Tibial nerve (tissue), 4 donors: ENCODE measurements around the gene TTC7B. TPM values are rescaled to one million over a fixed set of nuclear protein-coding genes. Genes with fewer than 3 reads are reported as not detected.

Source experiments
- DNase-seq, 2 donors: peaks; one replicate each; pipeline ENCODE4 v3.0.0-alpha.2; 2019; ENCODE audit warnings: low spot score in 2 of 2
- H3K27ac ChIP-seq, 4 donors: fragments of 200-600 bp; sonication (generic) in 3 of 4; one replicate each; pipeline ENCODE4 v1.5.1; 2017 to 2019; ENCODE audit warnings: mild to moderate bottlenecking in 1 of 4
- H3K27me3 ChIP-seq, 2 donors: fragments of 200-600 bp; sonication (generic) in 1 of 2; one replicate each; pipeline versions ENCODE4 v1.5.1 to v1.6.0; 2017 to 2019
- H3K36me3 ChIP-seq, 3 donors: fragments of 200-600 bp; sonication (generic); one replicate each; pipeline ENCODE4 v1.5.1; 2018 to 2019
- H3K4me1 ChIP-seq, 4 donors: fragments of 200-600 bp; sonication (generic) in 3 of 4; one replicate each; pipeline ENCODE4 v1.5.1; 2017 to 2019
- H3K4me3 ChIP-seq, 4 donors: fragments of 200-600 bp; sonication (generic) in 3 of 4; one replicate each; pipeline ENCODE4 v1.5.1; 2017 to 2019; ENCODE audit warnings: mild to moderate bottlenecking in 1 of 4, moderate library complexity in 1 of 4
- H3K9me3 ChIP-seq, 4 donors: fragments of 200-600 bp; sonication (generic) in 3 of 4; one replicate each; pipeline ENCODE4 v1.5.1; 2017 to 2019
- EP300 ChIP-seq, 2 donors: sonication (generic); formaldehyde crosslinking; IDR thresholded peaks; one replicate each; pipeline ENCODE4 v1.6.1; 2017; ENCODE audit warnings: antibody characterized with exemption in 2 of 2, mild to moderate bottlenecking in 1 of 2
- POLR2A ChIP-seq, 2 donors: fragments of 450-650 bp; IDR thresholded peaks; one replicate each; pipeline ENCODE4 v1.6.1; 2017; ENCODE audit warnings: antibody characterized with exemption in 2 of 2, mild to moderate bottlenecking in 2 of 2, moderate library complexity in 2 of 2
- WGBS, 2 donors: methylation state at CpG; one replicate each; pipeline ENCODE4 v1.1.5; 2018; 5-methylcytosine and 5-hydroxymethylcytosine counted together
- total RNA-seq, 4 donors: library from RNA; depleted of rRNA; stranded (reverse); fragments of >200 nt; gene quantifications; one replicate each; pipeline ENCODE4 v1.1.0, GENCODE V29; 2016
- TF ChIP-seq, protein P1 (sequence below), 5 experiments: fragments of 200-600 bp in 3 of 5; fragments of 450-650 bp in 2 of 5; sonication (generic) in 3 of 5; IDR thresholded peaks; one replicate each; pipeline ENCODE4 v1.5.1; 2016 to 2019; ENCODE audit warnings: antibody characterized with exemption in 5 of 5, mild to moderate bottlenecking in 3 of 5, moderate library complexity in 2 of 5

Gene TTC7B
- total RNA-seq, 4 donors from 2014 or later, result 25.9 to 44.1 (median 34.4) TPM

- Histone ChIP-seq H3K4me3 (no peak overlapping the region), H3K9me3 (no peaks in the 10 kb centered on the region), H3K27ac (no peak overlapping the region), H3K4me1 (peaks cover 0 to 15% (median 0%) of the 10 kb centered on the region in 4 donors), H3K27me3 (no peaks in the 10 kb centered on the region), H3K36me3 (peaks cover 0 to 12% (median 0%) of the 10 kb centered on the region in 3 donors)
- TF ChIP-seq, protein P1, sequence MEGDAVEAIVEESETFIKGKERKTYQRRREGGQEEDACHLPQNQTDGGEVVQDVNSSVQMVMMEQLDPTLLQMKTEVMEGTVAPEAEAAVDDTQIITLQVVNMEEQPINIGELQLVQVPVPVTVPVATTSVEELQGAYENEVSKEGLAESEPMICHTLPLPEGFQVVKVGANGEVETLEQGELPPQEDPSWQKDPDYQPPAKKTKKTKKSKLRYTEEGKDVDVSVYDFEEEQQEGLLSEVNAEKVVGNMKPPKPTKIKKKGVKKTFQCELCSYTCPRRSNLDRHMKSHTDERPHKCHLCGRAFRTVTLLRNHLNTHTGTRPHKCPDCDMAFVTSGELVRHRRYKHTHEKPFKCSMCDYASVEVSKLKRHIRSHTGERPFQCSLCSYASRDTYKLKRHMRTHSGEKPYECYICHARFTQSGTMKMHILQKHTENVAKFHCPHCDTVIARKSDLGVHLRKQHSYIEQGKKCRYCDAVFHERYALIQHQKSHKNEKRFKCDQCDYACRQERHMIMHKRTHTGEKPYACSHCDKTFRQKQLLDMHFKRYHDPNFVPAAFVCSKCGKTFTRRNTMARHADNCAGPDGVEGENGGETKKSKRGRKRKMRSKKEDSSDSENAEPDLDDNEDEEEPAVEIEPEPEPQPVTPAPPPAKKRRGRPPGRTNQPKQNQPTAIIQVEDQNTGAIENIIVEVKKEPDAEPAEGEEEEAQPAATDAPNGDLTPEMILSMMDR (IDR thresholded peaks at IDR 0.05), result no peak
- TF ChIP-seq EP300 (IDR thresholded peaks at IDR 0.05) (no peak), POLR2A (IDR thresholded peaks at IDR 0.05) (no peak)
- DNase-seq, result no peak
- 84 to 86% methylated on average over 10 of the region's 10 CpGs for whole genome bisulfite sequencing, 2 donors
Measured at GRCh38 chr14:90549794-90550641, 266.2 kb downstream of the TTC7B start.

DNA sequence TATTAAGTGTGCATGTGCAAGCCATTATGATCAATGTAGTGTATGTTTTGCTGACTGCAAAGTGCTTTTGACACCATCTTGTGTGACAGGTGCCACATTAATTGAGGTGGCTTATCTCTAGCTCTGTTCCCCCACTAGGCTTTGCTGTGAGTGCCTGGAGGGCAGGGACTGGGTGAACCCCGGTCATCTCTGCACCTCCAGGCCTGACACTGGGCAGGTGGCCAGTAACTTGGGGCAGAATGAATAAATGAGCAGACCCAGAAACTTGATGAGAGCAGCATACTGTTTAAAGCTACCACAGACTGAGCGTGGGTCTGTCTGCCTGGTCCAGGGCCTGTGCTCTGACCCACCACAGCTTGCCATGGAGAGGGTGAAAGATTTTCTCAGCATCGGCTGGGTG, 267.8 kb downstream of the TTC7B start:
- WGBS, 2 donors, result 80 to 94% methylated on average over 3 of the region's 3 CpGs
- TF ChIP-seq, protein P1 (IDR thresholded peaks at IDR 0.05), result no peak
- TF ChIP-seq EP300 (IDR thresholded peaks at IDR 0.05), result no peak
- TF ChIP-seq POLR2A (IDR thresholded peaks at IDR 0.05), result no peak
- H3K27ac ChIP-seq, result no peak overlapping the region

DNA sequence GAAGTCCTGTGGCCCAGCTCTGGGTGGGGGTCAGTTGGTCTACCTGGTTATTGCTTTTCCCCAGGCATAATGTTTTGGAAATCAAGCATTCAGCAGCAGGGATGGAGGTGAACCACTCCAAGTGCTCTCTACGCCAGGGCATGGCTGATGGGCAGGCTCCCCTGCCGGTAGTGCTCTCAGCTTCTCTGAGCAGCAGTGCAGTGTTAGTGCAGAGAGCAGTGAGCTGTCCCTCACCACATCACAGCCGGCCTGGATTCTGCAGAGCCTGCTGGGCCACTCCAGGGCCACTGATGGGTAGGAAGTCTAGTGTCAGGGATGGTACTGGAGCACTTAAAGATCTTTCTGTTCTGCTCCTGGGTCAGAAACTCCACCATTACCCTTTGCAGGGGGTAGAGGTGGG, 268.3 kb downstream of the TTC7B start:
- H3K27ac ChIP-seq, result no peak overlapping the region
- DNase-seq, result no peak
- H3K4me3 ChIP-seq, result no peak overlapping the region
- peaks cover 0 to 10% (median 0%) of the 10 kb centered on the region in 4 donors for H3K4me1 ChIP-seq
- TF ChIP-seq POLR2A (IDR thresholded peaks at IDR 0.05) (no peak), EP300 (IDR thresholded peaks at IDR 0.05) (no peak)
- TF ChIP-seq, protein P1 (IDR thresholded peaks at IDR 0.05), result no peak
- no peaks in the 10 kb centered on the region for H3K9me3 ChIP-seq
- H3K36me3 ChIP-seq, result peaks cover 0 to 21% (median 0%) of the 10 kb centered on the region in 3 donors
- H3K27me3 ChIP-seq, result no peaks in the 10 kb centered on the region
- 69 to 73% methylated on average over 3 of the region's 3 CpGs for WGBS, 2 donors

More for the DNA sequence above, 267.8 kb downstream of the TTC7B start:
- H3K4me3 ChIP-seq, result no peak overlapping the region
- no peak for DNase-seq
- H3K9me3 ChIP-seq, result no peaks in the 10 kb centered on the region
- H3K27me3 ChIP-seq, result no peaks in the 10 kb centered on the region
- H3K36me3 ChIP-seq, result peaks cover 0 to 21% (median 0%) of the 10 kb centered on the region in 3 donors
- H3K4me1 ChIP-seq, result peaks cover 0 to 10% (median 0%) of the 10 kb centered on the region in 4 donors

DNA sequence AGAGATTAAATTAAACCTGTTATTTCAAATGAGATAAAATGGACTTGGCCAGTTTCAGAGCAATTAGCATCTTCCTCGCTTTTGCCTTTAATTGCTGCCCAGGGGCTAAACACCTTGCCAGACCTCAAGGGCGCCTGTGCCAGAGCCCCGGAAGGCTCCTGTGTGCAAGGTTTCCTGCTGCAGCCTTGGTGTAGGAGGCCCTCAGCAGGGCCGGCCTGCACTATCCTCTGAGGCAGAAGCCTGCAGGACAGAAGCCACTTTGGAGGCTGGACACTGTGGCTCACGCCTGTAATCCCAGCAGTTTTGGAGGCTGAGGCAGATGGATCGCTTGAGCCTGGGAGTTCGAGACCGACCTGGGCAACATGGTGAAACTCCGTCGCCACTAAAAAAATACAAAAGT, 269.0 kb downstream of the TTC7B start:
- DNase-seq, result no peak
- Histone ChIP-seq H3K27ac (no peak overlapping the region), H3K4me3 (no peak overlapping the region), H3K4me1 (peaks cover 0 to 8% (median 0%) of the 10 kb centered on the region in 4 donors), H3K9me3 (no peaks in the 10 kb centered on the region), H3K36me3 (peaks cover 0 to 21% (median 0%) of the 10 kb centered on the region in 3 donors), H3K27me3 (no peaks in the 10 kb centered on the region)
- WGBS, 2 donors, result 93 to 96% methylated on average over 10 of the region's 10 CpGs
- TF ChIP-seq EP300 (IDR thresholded peaks at IDR 0.05) (no peak), POLR2A (IDR thresholded peaks at IDR 0.05) (no peak)
- TF ChIP-seq, protein P1 (IDR thresholded peaks at IDR 0.05), result no peak

DNA sequence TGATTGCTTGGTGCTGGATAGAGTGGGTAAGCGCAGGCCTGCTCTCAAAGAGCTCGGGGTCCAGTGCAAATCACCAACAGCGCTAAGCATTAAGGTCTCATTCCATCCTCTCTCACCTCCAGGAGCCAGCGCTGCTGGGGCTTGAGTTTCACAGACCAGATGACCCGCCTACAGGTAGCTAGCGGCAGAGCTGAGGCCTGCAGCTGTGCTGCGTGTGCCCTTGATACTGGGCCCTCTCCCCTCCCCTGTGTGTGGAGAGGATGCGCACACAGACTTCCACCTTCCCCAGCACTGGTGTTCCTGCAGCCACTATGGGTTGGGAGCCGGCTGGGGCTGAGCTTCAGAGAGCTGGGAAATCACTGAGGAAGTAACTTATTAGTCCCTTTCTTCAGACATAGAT, 269.5 kb downstream of the TTC7B start:
- H3K36me3 ChIP-seq, result peaks cover 0 to 21% (median 0%) of the 10 kb centered on the region in 3 donors
- DNase-seq, result no peak
- TF ChIP-seq, protein P1 (IDR thresholded peaks at IDR 0.05), result no peak
- no peak for TF ChIP-seq EP300 (IDR thresholded peaks at IDR 0.05)
- no peak for TF ChIP-seq POLR2A (IDR thresholded peaks at IDR 0.05)
- no peaks in the 10 kb centered on the region for H3K27me3 ChIP-seq
- peaks cover 0 to 3% (median 0%) of the 10 kb centered on the region in 4 donors for H3K4me1 ChIP-seq
- no peaks in the 10 kb centered on the region for H3K9me3 ChIP-seq
- no peak overlapping the region for H3K27ac ChIP-seq
- no peak overlapping the region for H3K4me3 ChIP-seq
- WGBS, 2 donors, result 75 to 80% methylated on average over 8 to 9 of the region's 9 CpGs
